Measurements from ENCODE around the gene SSBP2.

The SSBP2 gene

DNA sequence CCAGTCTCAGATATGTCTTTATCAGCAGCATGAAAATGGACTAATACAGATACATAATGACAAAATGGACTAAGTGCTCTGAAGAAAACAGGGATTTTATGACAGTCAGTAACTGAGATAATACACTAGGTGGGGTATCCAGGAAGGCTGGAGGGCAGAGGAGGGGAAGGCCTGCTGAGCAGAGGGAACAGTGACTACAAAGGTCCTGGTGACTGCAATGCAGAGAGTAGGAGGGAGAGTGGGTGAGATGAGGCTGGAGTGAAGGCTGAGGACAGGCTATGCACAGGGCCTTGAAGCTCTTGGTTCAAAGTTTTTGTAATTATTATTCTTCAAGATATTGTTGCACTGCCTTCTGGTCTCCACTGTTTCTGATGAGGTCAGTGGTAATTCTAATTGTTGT, 361.9 kb downstream of the SSBP2 start:
- DNase-seq (ENCODE audit: low spot score) = no peak

DNA sequence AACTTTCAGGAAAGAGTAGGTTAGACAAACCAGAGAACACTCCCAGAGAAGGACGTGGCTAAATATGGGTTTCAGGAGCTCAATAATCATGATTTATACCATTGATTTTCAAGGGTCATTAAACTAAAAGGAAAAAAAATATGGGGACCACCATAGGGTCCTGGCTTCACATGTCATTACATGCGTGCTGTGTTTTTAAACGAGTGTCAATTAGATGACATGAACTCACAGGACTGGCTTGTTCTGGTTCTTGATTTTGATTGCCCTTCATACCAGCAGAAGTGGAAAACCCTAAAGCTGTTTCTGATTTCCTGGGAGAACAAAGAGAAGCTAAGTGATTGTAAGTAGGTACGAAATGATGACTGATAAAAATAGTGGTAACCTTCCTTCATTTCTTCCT, 362.7 kb downstream of the SSBP2 start:
- no peak for DNase-seq (ENCODE audit: low spot score)

DNA sequence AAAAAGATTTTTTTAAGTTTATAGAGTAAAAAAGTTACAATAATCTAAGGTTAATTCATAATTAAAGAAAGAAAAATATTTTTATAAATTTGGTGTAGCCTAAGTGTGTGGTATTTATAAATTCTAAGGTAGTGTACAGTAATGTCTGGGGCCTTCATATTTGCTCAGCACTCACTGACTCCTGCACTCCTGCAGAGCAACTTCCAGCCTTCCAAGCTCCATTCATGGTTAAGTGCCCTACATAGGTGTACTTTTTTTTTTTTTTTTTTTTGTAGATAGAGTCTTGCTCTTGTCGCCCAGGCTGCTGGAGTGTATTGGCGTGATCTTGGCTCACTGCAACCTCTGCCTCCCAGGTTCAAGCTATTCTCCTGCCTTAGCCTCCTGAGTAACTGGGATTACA, 367.0 kb downstream of the SSBP2 start:
- no peak for DNase-seq (ENCODE audit: low spot score)

DNA sequence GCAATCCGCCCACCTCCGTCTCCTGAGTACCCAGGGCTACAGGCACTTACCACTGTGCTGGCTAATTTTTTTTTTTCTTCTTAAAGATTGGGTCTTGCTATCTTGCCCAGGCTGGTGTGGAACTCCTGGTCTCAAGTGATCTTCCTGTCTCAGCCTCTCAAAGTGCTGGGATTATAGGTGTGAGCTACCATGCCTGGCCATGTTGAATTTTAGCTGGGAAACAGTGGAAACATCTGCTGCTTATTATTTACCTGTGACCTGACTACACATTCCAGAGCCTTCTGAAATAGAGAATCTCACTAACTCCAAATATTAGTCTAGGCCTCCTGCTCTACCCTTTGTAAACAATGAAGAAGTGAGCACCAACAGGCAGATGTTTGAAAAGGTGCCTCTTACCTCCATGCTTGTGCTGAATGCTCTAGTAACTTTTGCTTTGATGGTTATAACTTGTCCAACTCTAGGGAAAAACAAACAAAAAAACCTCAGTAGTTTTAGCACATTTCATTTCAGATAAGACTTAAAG, 379.5 kb downstream of the SSBP2 start:
- DNase-seq (ENCODE audit: low spot score) = no peak

DNA sequence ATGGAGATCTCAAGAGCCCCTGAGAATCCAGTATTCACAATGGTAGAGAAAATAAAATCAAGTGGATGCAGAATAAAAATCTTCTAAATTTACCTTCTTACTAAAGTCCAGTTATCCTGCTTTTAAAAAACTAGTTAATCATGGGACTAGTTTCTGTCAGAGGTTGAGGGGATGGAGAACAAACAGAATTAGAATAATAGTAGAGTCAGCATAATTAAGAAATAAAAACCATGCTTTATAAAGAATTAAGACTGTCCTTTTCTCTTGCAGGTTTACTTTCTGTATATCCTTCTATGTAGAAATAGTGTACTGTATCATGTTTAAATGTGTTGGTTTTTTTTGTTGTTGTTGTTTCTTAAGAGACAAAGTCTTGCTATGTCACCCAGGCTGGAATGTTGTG, 380.0 kb downstream of the SSBP2 start:
- DNase-seq (ENCODE audit: low spot score) = no peak

DNA sequence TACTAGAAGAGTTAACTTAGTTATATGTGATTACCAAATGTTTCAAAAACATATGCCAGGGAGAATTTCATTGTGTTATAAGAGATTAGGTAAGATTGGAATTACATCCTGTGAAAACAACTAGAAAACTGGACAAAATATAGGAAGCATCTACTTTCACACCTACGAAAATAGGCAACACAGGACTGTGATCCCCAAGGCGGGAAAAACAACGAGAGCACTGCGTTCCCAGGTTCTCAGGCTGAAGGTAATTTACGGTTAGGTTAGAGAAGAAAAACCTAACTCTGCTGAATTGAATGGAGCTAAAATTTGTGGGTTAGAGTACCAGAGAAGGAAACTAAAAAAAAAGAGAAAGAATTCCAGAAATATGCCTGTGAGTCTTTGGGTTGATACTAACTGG, 385.4 kb downstream of the SSBP2 start:
- DNase-seq (ENCODE audit: low spot score) = no peak

DNA sequence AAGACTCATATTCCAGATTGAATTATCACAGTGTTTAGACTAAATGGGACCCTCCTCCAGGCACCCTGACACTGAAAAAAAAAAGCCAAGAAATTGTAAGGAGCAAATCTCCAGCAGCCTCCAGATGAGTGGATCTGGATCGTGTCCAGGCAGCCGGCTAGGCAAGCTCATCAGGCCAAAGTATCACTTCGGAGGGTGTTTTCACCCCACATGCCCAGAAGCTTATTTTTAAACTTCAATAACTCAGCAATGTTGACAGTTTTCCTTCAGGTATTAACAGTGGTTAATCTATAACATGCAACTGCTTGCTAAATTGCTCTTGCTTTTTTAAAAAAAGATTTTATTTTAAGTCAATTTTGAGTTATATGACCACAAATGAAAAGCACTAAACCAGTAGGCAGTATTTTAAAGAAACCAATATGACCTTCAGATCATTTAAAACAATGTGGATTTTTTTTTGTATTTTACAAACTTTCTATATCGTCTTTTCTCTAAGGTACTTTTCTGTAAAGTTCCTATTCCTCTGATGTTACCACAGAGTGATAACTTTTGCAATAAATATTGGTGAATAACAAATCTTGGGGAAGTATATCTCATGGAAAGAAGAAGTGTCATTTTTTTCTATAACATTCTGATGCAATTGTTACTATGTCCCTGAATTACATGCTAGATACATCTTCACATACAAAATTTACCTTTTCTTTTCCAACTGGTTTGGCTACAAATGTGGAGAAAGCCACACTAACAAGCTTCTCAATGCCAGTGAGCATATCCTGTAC, 387.6 kb downstream of the SSBP2 start:
- no peak for DNase-seq (ENCODE audit: low spot score)

All from hematopoietic multipotent progenitor cell treated with erythropoietin and hydrocortisone succinate and interleukin-3 and kit ligand, for 17 days (in vitro differentiated cells).